ENCODE results near the gene NFE2L3. TPM values are rescaled to one million over a fixed set of nuclear protein-coding genes. Genes with fewer than 3 reads are reported as not detected.
"Not testable (repeated sequence)": the region's sequence is repeated elsewhere in the genome, so short reads cannot be mapped to it uniquely, and the experiment has no call there.

The NFE2L3 gene
- total and polyA plus RNA-seq, 12 donors = 0.16 to 4.9 (median 0.83) TPM

DNA sequence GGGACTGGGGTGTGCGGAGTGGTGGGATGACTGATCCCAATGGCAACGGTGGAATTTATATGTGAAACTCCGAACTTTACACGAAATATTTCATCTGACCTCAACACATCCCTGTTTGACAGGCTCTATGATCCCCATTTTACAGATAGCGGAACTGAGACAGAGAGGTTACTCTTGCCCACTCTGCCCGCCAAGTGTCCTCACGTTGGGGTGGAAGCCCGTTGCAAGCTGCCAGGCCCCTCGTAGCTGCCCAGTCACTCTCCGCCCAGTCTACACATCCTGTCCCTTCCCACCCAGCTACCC lies 397 bp upstream of the NFE2L3 start:
- 60 to 72% (median 67%) methylated on average over 10 of the region's 10 CpGs for WGBS, 4 donors
- no peak overlapping the region for H3K27ac ChIP-seq
- no peaks in the 10 kb centered on the region for H3K36me3 ChIP-seq (replicated peaks in 1 of 2)
- no peak for DNase-seq
- TF ChIP-seq POLR2A (IDR thresholded peaks at IDR 0.05) = no peak
- TF ChIP-seq, protein P1, sequence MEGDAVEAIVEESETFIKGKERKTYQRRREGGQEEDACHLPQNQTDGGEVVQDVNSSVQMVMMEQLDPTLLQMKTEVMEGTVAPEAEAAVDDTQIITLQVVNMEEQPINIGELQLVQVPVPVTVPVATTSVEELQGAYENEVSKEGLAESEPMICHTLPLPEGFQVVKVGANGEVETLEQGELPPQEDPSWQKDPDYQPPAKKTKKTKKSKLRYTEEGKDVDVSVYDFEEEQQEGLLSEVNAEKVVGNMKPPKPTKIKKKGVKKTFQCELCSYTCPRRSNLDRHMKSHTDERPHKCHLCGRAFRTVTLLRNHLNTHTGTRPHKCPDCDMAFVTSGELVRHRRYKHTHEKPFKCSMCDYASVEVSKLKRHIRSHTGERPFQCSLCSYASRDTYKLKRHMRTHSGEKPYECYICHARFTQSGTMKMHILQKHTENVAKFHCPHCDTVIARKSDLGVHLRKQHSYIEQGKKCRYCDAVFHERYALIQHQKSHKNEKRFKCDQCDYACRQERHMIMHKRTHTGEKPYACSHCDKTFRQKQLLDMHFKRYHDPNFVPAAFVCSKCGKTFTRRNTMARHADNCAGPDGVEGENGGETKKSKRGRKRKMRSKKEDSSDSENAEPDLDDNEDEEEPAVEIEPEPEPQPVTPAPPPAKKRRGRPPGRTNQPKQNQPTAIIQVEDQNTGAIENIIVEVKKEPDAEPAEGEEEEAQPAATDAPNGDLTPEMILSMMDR (IDR thresholded peaks at IDR 0.05) = no peak
- peak overlapping the region in 2 of 4 donors; percentile 12 to 82 for H3K4me3 ChIP-seq
- peaks cover 17% of the 10 kb centered on the region for H3K27me3 ChIP-seq
- intact Hi-C loops (cut with DNase I) = no loop called here
- H3K9me3 ChIP-seq (replicated peaks in 1 of 3) = no peaks in the 10 kb centered on the region
- H3K4me1 ChIP-seq (replicated peaks in 1 of 2) = peaks cover 0 to 6% of the 10 kb centered on the region in 2 donors

DNA sequence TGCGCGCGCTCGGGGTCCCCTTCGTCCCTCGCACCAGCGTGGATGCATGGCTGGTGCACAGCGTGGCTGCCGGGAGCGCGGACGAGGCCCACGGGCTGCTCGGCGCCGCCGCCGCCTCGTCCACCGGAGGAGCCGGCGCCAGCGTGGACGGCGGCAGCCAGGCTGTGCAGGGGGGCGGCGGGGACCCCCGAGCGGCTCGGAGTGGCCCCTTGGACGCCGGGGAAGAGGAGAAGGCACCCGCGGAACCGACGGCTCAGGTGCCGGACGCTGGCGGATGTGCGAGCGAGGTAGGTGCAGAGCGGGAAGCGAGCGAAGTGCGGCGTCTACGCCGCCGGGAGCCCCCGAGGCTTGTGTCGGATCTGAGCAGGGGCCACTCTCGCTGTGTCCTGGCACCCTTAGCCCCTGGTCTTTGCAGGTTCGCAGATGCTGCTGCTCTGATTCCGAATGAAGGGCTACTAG lies 813 bp downstream of the NFE2L3 start:
- H3K27me3 ChIP-seq = peaks cover 17% of the 10 kb centered on the region
- 5 to 19% (median 6%) methylated on average over 20 to 54 of the region's 54 CpGs; no CpG with 5 or more reads in 1 of the 4 donors for WGBS, 4 donors
- H3K9me3 ChIP-seq (replicated peaks in 1 of 3); H3K36me3 ChIP-seq (replicated peaks in 1 of 2); H3K27ac ChIP-seq; DNase-seq; H3K4me1 ChIP-seq (replicated peaks in 1 of 2); intact Hi-C loops (cut with DNase I): not testable (repeated sequence)
- H3K4me3 ChIP-seq = peak overlapping the region in 2 of 4 donors; percentile 41 to 82

DNA sequence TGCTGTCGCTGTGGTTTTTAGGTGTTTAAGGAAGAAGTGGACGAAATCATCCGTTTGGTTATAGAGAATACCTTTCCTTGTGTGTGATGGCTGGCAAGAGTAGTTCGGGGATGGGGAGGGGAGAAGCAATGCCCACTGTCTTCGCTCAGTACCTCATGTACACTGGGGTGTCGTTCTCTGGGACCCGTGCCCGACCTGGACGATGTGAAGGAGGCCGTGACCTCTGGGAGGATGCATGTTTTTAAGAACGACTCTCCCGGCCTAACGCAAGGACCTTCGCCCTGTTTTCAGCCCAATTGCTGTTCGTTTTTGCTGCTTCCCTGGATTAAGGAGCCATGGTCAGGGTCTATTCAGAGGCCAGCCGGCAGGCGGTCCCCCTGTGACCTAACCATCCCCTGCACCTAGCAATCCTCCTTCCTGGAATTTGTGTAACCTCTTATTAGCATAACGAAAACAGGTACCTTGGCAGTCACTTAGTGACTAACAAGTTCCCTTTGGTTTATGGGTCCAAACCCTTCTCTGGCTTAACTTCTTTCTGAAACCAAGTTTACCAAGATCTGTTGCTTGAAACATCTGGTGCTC lies 1.3 kb downstream of the NFE2L3 start:
- Histone ChIP-seq H3K4me1 (replicated peaks in 1 of 2) (peaks cover 0 to 6% of the 10 kb centered on the region in 2 donors), H3K4me3 (peak overlapping the region in 1 of 4 donors; percentile 82), H3K9me3 (replicated peaks in 1 of 3) (no peaks in the 10 kb centered on the region), H3K27me3 (peaks cover 17% of the 10 kb centered on the region), H3K27ac (no peak overlapping the region), H3K36me3 (replicated peaks in 1 of 2) (no peaks in the 10 kb centered on the region)
- no peak for DNase-seq
- TF ChIP-seq, protein P1 (IDR thresholded peaks at IDR 0.05) = no peak
- TF ChIP-seq POLR2A (IDR thresholded peaks at IDR 0.05) = no peak
- WGBS, 4 donors = 34 to 49% (median 37%) methylated on average over 15 to 18 of the region's 18 CpGs
- intact Hi-C loops (cut with DNase I) = no loop called here

DNA sequence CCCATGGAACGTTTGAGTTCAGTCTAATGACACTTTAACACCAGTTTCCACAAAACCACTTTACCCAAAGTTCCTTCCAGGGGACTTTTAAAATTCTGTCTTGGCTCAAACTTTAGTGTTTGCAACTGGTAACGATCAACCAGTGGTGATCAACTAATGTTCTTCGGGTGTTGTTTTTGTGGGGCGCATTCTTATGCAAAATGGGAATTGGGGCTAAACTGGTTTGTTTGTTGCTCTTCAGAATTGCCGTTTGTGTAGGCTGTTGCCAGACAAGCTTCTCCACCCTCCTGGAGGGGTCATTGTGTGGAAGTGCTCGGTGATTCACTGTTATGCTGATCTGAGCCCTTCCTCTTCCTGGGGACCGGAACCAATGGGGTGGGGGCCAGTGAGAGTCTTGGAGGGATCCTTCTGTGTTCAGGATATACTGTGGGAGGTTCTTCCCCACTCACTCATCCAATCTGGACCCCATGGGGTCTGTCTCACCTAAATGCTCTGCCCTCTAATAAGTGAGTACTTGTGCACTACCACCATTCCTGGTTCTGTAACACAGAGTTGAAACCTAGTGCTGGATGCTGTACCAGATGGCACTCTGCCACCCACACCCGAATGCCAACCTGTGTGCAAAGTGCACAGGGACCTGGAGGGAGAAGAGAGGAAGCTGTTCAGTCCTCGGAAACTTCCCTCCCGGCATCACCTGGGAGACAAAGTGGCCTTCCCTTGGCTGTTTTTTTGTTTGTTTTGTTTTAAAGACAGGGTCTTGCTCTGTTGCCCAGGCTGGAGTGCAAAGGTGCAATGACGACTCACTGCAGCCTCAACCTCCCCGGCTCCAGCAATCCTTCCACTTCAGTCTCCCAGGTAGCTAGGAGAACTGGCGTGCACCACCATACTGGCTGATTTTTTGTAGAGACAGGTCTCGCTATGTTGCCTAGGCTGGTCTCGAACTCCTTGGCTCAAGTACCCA lies 2.1 kb downstream of the NFE2L3 start:
- 75 to 78% (median 77%) methylated on average over 15 of the region's 15 CpGs for WGBS, 4 donors
- H3K4me3 ChIP-seq = no peak overlapping the region
- H3K36me3 ChIP-seq (replicated peaks in 1 of 2) = no peaks in the 10 kb centered on the region
- H3K9me3 ChIP-seq (replicated peaks in 1 of 3) = no peaks in the 10 kb centered on the region
- no peak for TF ChIP-seq POLR2A (IDR thresholded peaks at IDR 0.05)
- TF ChIP-seq, protein P1 (IDR thresholded peaks at IDR 0.05) = no peak
- peaks cover 17% of the 10 kb centered on the region for H3K27me3 ChIP-seq
- no peak overlapping the region for H3K27ac ChIP-seq
- intact Hi-C loops (cut with DNase I) = no loop called here
- no peak for DNase-seq
- peaks cover 0 to 6% of the 10 kb centered on the region in 2 donors for H3K4me1 ChIP-seq (replicated peaks in 1 of 2)
